ENCODE measurements around the gene RNF141.

GRCh38 chr11:10494636-10495463 lies 46.1 kb downstream of the RNF141 start:
- TF ChIP-seq, protein P1, sequence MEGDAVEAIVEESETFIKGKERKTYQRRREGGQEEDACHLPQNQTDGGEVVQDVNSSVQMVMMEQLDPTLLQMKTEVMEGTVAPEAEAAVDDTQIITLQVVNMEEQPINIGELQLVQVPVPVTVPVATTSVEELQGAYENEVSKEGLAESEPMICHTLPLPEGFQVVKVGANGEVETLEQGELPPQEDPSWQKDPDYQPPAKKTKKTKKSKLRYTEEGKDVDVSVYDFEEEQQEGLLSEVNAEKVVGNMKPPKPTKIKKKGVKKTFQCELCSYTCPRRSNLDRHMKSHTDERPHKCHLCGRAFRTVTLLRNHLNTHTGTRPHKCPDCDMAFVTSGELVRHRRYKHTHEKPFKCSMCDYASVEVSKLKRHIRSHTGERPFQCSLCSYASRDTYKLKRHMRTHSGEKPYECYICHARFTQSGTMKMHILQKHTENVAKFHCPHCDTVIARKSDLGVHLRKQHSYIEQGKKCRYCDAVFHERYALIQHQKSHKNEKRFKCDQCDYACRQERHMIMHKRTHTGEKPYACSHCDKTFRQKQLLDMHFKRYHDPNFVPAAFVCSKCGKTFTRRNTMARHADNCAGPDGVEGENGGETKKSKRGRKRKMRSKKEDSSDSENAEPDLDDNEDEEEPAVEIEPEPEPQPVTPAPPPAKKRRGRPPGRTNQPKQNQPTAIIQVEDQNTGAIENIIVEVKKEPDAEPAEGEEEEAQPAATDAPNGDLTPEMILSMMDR (IDR thresholded peaks at IDR 0.05; ENCODE audit: insufficient read depth, low read depth, low read length) = no peak
- TF ChIP-seq EZH2 (IDR thresholded peaks at IDR 0.05; ENCODE audit: insufficient read depth, low read length) = no peak
